HEK293 (cell line): Measurements from ENCODE around the gene SREBF2.
A peak's percentile ranks its signal among the peaks of the same experiment; 100 is the strongest.

ENCODE experiments used
- CTCF ChIA-PET: fragments of 350-600 bp; formaldehyde crosslinking; extraction: SDS; loops from one replicate; lab custom pipeline; 2021; ENCODE audit warnings: antibody characterized with exemption; lab: Yijun Ruan, JAX
- POLR2A ChIA-PET: fragments of 300-600 bp; formaldehyde crosslinking; extraction: SDS; loops from one replicate; lab custom pipeline; 2020; ENCODE audit warnings: antibody characterized with exemption, inconsistent platforms; lab: Yijun Ruan, JAX
- H3K27ac ChIP-seq: fragments of 200-500 bp; sonication (Bioruptor generic); 2 replicates; pipeline ENCODE4 v1.5.1; 2014; ENCODE audit warnings: low read depth, low read length, control low read depth, inconsistent platforms; ENCODE audit errors: extremely low read depth
- H3K36me3 ChIP-seq, 2 experiments: fragments of 200-500 bp in 1 of 2; sonication (Bioruptor generic) in 1 of 2; 1 replicate in 1 of 2; 2 replicates in 1 of 2; pipeline ENCODE4 v1.5.1; 2014 to 2017; ENCODE audit warnings: inconsistent platforms in 2 of 2, low read length in 2 of 2; ENCODE audit not compliant: control insufficient read depth in 2 of 2, insufficient read depth in 1 of 2
- H3K4me1 ChIP-seq: fragments of 200-500 bp; sonication (Bioruptor generic); 2 replicates; pipeline ENCODE4 v1.5.1; 2014; ENCODE audit warnings: mild to moderate bottlenecking, low read length, inconsistent platforms; ENCODE audit not compliant: control insufficient read depth, insufficient read depth
- H3K4me3 ChIP-seq: 2 replicates; pipeline ENCODE4 v1.5.1; 2011; ENCODE audit warnings: low read depth, mild to moderate bottlenecking, control low read depth, low read length, moderate library complexity
- H3K9me3 ChIP-seq: fragments of 200-500 bp; sonication (Bioruptor generic); 2 replicates; pipeline ENCODE4 v1.5.1; 2014; ENCODE audit warnings: low read depth, low read length, inconsistent platforms; ENCODE audit not compliant: control insufficient read depth, insufficient read depth
- BCL6B ChIP-seq: fragments of 450-650 bp; formaldehyde crosslinking; IDR thresholded peaks from 2 replicates; pipeline ENCODE4 v1.5.1; 2017; ENCODE audit warnings: missing biosample characterization, missing genetic modification characterization
- INSM2 ChIP-seq: fragments of 450-650 bp; formaldehyde crosslinking; IDR thresholded peaks from 2 replicates; pipeline ENCODE4 v1.5.1; 2016; ENCODE audit warnings: missing biosample characterization, missing genetic modification characterization
- KLF1 ChIP-seq: fragments of 450-650 bp; formaldehyde crosslinking; IDR thresholded peaks from 2 replicates; pipeline ENCODE4 v1.5.1; 2016; ENCODE audit warnings: missing biosample characterization, missing genetic modification characterization
- KLF8 ChIP-seq: fragments of 450-650 bp; formaldehyde crosslinking; IDR thresholded peaks from 2 replicates; pipeline ENCODE4 v1.5.1; 2016; ENCODE audit warnings: missing biosample characterization, missing genetic modification characterization
- PRDM10 ChIP-seq: fragments of 450-650 bp; formaldehyde crosslinking; IDR thresholded peaks from 2 replicates; pipeline ENCODE4 v1.5.1; 2016; ENCODE audit warnings: missing biosample characterization, missing genetic modification characterization
- YY1 ChIP-seq: fragments of 450-650 bp; formaldehyde crosslinking; IDR thresholded peaks from 2 replicates; pipeline ENCODE4 v1.5.1; 2018; ENCODE audit warnings: missing biosample characterization, missing genetic modification characterization
- ZBTB1 ChIP-seq: fragments of 450-650 bp; formaldehyde crosslinking; IDR thresholded peaks from 2 replicates; pipeline ENCODE4 v1.5.1; 2016; ENCODE audit warnings: missing biosample characterization, missing genetic modification characterization
- ZBTB7A ChIP-seq: fragments of 450-650 bp; formaldehyde crosslinking; IDR thresholded peaks from 2 replicates; pipeline ENCODE4 v1.5.1; 2016; ENCODE audit warnings: low read depth, missing biosample characterization, missing genetic modification characterization
- ZFP37 ChIP-seq: fragments of 450-650 bp; formaldehyde crosslinking; IDR thresholded peaks from 2 replicates; pipeline ENCODE4 v1.5.1; 2016; ENCODE audit warnings: missing biosample characterization, missing genetic modification characterization
- ZIC2 ChIP-seq: fragments of 450-650 bp; formaldehyde crosslinking; IDR thresholded peaks from 2 replicates; pipeline ENCODE4 v1.5.1; 2016; ENCODE audit warnings: missing biosample characterization, missing genetic modification characterization
- ZNF10 ChIP-seq: fragments of 450-650 bp; formaldehyde crosslinking; IDR thresholded peaks from 2 replicates; pipeline ENCODE4 v1.5.1; 2017; ENCODE audit warnings: missing biosample characterization, missing genetic modification characterization
- ZNF138 ChIP-seq: fragments of 450-650 bp; formaldehyde crosslinking; IDR thresholded peaks from 2 replicates; pipeline ENCODE4 v1.5.1; 2016; ENCODE audit warnings: missing biosample characterization, missing genetic modification characterization, borderline replicate concordance
- ZNF211 ChIP-seq: fragments of 450-650 bp; formaldehyde crosslinking; IDR thresholded peaks from 2 replicates; pipeline ENCODE4 v1.5.1; 2016; ENCODE audit warnings: low read depth, missing biosample characterization, missing genetic modification characterization
- ZNF221 ChIP-seq: fragments of 450-650 bp; formaldehyde crosslinking; IDR thresholded peaks from 2 replicates; pipeline ENCODE4 v1.5.1; 2017; ENCODE audit warnings: missing biosample characterization, missing genetic modification characterization, borderline replicate concordance
- ZNF302 ChIP-seq: fragments of 450-650 bp; formaldehyde crosslinking; IDR thresholded peaks from 2 replicates; pipeline ENCODE4 v1.5.1; 2016; ENCODE audit warnings: missing biosample characterization, missing genetic modification characterization, low read depth
- ZNF37A ChIP-seq: fragments of 450-650 bp; IDR thresholded peaks from 2 replicates; pipeline ENCODE4 v1.5.1; 2018; ENCODE audit warnings: missing biosample characterization, missing genetic modification characterization
- ZNF558 ChIP-seq: fragments of 450-650 bp; formaldehyde crosslinking; IDR thresholded peaks from 2 replicates; pipeline ENCODE4 v1.5.1; 2016; ENCODE audit warnings: missing biosample characterization, missing genetic modification characterization
- ZNF610 ChIP-seq: fragments of 450-650 bp; formaldehyde crosslinking; IDR thresholded peaks from 2 replicates; pipeline ENCODE4 v1.5.1; 2016; ENCODE audit warnings: missing biosample characterization, missing genetic modification characterization, borderline replicate concordance
- ZNF626 ChIP-seq: fragments of 450-650 bp; sonication (Bioruptor Pico); formaldehyde crosslinking; IDR thresholded peaks from 2 replicates; pipeline ENCODE4 v1.5.1; 2018; ENCODE audit warnings: missing biosample characterization, missing genetic modification characterization, inconsistent platforms
- ZNF658 ChIP-seq: fragments of 450-650 bp; formaldehyde crosslinking; IDR thresholded peaks from 2 replicates; pipeline ENCODE4; 2016; ENCODE audit warnings: missing biosample characterization, missing genetic modification characterization
- ZNF692 ChIP-seq: fragments of 450-650 bp; formaldehyde crosslinking; IDR thresholded peaks from 2 replicates; pipeline ENCODE4 v1.5.1; 2016; ENCODE audit warnings: missing biosample characterization, missing genetic modification characterization
- ZNF785 ChIP-seq: fragments of 450-650 bp; formaldehyde crosslinking; IDR thresholded peaks from 2 replicates; pipeline ENCODE4 v1.5.1; 2016; ENCODE audit warnings: missing biosample characterization, missing genetic modification characterization
- ZSCAN23 ChIP-seq: fragments of 450-650 bp; formaldehyde crosslinking; IDR thresholded peaks from 2 replicates; pipeline ENCODE4 v1.5.1; 2016; ENCODE audit warnings: missing biosample characterization, missing genetic modification characterization
- ZSCAN4 ChIP-seq: fragments of 450-650 bp; formaldehyde crosslinking; IDR thresholded peaks from 2 replicates; pipeline ENCODE4 v1.5.1; 2017; ENCODE audit warnings: missing biosample characterization, missing genetic modification characterization

SREBF2 gene

GRCh38 chr22:41847300-41847699, 14.4 kb downstream of the SREBF2 start:
- Histone ChIP-seq H3K27ac (no peak overlapping the region), H3K36me3 (peaks cover 3 to 13% of the 10 kb centered on the region in 2 experiments; a peak in 2 of 3 replicates), H3K9me3 (no peaks in the 10 kb centered on the region), H3K4me1 (peaks cover 23% of the 10 kb centered on the region), H3K4me3 (no peak overlapping the region)
- CTCF ChIA-PET: interaction anchor here (0.6 to 4.9 kb wide), 4 partner anchors 10 to 110 kb away, joined by 3 to 35 read pairs (median 4); no protein-coding TSS in a partner anchor
- TF ChIP-seq KLF8 (tag by site-specific recombination) (no peak), YY1 (no peak), ZBTB7A (tag by site-specific recombination) (no peak), ZFP37 (tag by site-specific recombination) (no peak), INSM2 (tag by site-specific recombination) (no peak), ZSCAN23 (tag by site-specific recombination) (no peak), BCL6B (no peak), ZNF785 (tag by site-specific recombination) (no peak), ZNF658 (tag by site-specific recombination) (no peak), ZNF610 (no peak), ZNF626 (tag by site-specific recombination) (no peak), ZBTB1 (tag by site-specific recombination) (no peak), ZNF692 (no peak), ZSCAN4 (tag by site-specific recombination) (no peak), ZNF138 (no peak), ZNF211 (no peak), ZNF37A (tag by site-specific recombination) (no peak), ZNF10 (no peak), ZNF302 (tag by site-specific recombination) (no peak), ZNF221 (tag by site-specific recombination) (no peak)
- POLR2A ChIA-PET: interaction anchor here (0.5 kb wide), 1 partner anchor 12 kb away, joined by 3 read pairs; no protein-coding TSS in a partner anchor

- POLR2A ChIA-PET: no interaction called here
- Histone ChIP-seq H3K9me3 (no peaks in the 10 kb centered on the region), H3K4me1 (peaks cover 23% of the 10 kb centered on the region), H3K4me3 (no peak overlapping the region), H3K36me3 (peaks cover 0 to 8% of the 10 kb centered on the region in 2 experiments; a peak in 1 of 3 replicates), H3K27ac (no peak overlapping the region)
- peak; percentile 36; the same call in 1 of the 2 replicates for TF ChIP-seq KLF1
- TF ChIP-seq ZNF558 (tag by site-specific recombination): no peak
- TF ChIP-seq PRDM10: peak; percentile 78
- peak; percentile 65 for TF ChIP-seq ZIC2 (tag by site-specific recombination)
- CTCF ChIA-PET: interaction anchor here (0.7 kb wide), 1 partner anchor 77 kb away, joined by 4 read pairs; no protein-coding TSS in a partner anchor
Observed at GRCh38 chr22:41848468-41848867, 15.6 kb downstream of the SREBF2 start.
